PC-3 (cell line): ENCODE data around the gene CACNG1.

Source experiments
- EZH2 ChIP-seq: fragments of 300-600 bp; sonication (generic); IDR thresholded peaks from one replicate; pipeline ENCODE4 v1.6.1; 2017; ENCODE audit warnings: antibody characterized with exemption, mild to moderate bottlenecking, low read length; ENCODE audit not compliant: unreplicated experiment
- TF ChIP-seq, protein P1 (sequence below): fragments of 300-600 bp; sonication (generic); conservative IDR thresholded peaks from 2 replicates; pipeline ENCODE4 v1.5.1; 2017; ENCODE audit warnings: antibody characterized with exemption, low read depth, mild to moderate bottlenecking, low read length

DNA sequence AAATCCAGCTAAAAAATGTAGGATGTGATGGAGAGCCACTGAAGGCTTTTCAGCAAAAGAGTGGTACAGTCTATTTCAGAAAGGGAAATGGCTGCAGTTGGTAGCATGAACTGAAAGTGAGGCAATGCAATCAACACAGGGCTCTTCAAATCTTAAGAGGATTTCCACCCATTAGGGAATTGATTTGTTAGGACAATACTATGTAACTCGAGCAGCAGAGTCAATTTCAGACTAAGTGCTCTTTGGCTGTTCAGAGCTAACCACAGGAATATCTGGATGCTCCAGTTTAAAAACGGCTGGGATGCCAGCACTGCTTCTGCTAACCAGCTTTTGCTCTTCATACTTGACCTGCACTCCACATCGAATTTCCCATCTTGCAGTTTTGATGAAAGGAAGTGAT is 24.6 kb downstream of the CACNG1 start:
- TF ChIP-seq, protein P1, sequence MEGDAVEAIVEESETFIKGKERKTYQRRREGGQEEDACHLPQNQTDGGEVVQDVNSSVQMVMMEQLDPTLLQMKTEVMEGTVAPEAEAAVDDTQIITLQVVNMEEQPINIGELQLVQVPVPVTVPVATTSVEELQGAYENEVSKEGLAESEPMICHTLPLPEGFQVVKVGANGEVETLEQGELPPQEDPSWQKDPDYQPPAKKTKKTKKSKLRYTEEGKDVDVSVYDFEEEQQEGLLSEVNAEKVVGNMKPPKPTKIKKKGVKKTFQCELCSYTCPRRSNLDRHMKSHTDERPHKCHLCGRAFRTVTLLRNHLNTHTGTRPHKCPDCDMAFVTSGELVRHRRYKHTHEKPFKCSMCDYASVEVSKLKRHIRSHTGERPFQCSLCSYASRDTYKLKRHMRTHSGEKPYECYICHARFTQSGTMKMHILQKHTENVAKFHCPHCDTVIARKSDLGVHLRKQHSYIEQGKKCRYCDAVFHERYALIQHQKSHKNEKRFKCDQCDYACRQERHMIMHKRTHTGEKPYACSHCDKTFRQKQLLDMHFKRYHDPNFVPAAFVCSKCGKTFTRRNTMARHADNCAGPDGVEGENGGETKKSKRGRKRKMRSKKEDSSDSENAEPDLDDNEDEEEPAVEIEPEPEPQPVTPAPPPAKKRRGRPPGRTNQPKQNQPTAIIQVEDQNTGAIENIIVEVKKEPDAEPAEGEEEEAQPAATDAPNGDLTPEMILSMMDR: no peak
- TF ChIP-seq EZH2: no peak
